GM13977 (cell line): Measurements from ENCODE around the gene IER5L.

ENCODE experiments used
- DNase-seq: peaks from one replicate; pipeline ENCODE4 v3.0.0; 2012; ENCODE audit warnings: low spot score
- in situ Hi-C: fragments of 300-500 bp; cut with MboI; formaldehyde crosslinking; loops from one replicate; pipeline ENCODE4 v1.12.0; 2022; ENCODE audit warnings: low sequenced_read_pairs, low pct_unique_long_range_greater_than_20kb, mixed read lengths, inconsistent platforms; ENCODE audit not compliant: unreplicated experiment
- TF ChIP-seq, protein P1 (sequence below): IDR thresholded peaks from 2 replicates; pipeline ENCODE4 v1.5.1; 2012; ENCODE audit warnings: mild to moderate bottlenecking, control low read depth; ENCODE audit not compliant: insufficient read depth; ENCODE audit errors: extremely low read depth, missing control alignments

IER5L gene

DNA sequence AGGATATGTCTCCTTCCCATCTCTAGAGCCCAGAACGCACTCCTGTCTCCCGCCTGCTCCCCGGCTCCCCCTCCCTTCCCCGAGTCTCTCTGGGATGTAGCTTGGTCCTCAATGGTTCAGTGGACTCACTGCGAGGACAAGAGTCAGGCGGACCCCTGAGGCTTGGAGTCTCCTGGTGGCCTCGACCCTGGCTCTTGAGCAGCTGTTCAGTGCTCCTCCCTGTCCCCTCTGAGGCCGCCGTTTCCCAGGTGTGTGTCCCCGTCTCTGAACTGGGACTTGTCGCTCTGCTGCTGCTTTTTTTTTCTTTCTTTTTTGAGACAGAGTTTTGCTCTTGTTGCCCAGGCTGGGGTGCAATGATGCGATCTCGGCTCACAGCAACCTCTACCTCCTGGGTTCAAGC is 44.8 kb upstream of the IER5L start:
- DNase-seq, result no peak
- TF ChIP-seq, protein P1, sequence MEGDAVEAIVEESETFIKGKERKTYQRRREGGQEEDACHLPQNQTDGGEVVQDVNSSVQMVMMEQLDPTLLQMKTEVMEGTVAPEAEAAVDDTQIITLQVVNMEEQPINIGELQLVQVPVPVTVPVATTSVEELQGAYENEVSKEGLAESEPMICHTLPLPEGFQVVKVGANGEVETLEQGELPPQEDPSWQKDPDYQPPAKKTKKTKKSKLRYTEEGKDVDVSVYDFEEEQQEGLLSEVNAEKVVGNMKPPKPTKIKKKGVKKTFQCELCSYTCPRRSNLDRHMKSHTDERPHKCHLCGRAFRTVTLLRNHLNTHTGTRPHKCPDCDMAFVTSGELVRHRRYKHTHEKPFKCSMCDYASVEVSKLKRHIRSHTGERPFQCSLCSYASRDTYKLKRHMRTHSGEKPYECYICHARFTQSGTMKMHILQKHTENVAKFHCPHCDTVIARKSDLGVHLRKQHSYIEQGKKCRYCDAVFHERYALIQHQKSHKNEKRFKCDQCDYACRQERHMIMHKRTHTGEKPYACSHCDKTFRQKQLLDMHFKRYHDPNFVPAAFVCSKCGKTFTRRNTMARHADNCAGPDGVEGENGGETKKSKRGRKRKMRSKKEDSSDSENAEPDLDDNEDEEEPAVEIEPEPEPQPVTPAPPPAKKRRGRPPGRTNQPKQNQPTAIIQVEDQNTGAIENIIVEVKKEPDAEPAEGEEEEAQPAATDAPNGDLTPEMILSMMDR, result no peak

DNA sequence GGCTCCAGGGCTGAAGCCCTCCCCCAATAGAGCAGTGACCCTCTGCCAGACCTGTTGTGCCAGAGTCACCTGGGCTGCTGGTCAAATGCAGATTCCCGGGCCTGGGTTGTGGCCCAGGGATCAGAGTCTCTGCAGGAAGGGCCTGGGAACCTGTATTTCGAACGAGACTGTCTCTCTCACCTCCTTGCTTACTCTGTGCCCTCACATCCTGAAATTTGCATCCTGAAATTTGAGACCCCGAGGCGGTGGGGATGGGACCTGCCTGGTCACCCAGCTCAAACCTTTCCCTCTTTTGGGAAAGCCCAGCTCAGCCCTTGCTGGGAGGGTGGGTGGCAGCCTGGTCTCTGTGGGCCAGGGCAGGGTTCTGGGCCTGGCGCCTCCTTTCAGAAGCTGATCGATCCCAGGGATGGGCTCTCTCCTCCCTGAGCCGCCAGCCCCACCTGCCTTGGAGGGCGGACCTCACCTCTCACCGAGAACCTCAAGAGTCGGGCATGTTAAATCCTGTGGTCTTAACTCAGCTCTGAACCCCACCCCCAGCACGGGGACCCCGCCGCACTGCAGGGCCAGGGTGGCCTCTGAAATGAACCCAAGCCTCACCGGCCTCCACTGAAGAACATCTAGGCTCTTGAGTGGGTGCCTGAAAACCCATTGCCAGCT is 44.0 kb upstream of the IER5L start:
- in situ Hi-C loops, result no loop called here
- TF ChIP-seq, protein P1, result no peak
- no peak for DNase-seq

More for the DNA sequence above, 44.8 kb upstream of the IER5L start:
- in situ Hi-C loops, result no loop called here

DNA sequence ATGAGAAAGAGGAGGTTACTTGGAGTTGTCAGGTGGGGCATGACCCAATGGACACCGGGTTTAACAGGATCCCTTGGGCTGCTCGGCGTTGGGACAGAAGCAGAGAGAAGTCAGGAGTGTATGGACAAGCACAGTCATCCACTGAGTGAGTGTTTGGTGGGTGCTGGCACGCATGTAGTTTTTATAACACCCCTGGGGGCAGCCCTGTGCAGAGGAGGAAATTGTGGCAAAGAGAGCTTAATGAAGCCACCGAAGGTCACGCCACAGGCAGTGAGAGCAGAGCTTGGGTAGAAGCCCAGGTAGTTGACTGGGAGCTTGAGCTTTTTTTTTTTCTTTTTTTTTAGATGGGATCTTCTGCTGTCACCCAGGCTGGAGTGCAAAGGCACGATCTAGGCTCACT is 43.2 kb upstream of the IER5L start:
- TF ChIP-seq, protein P1, result no peak
- in situ Hi-C loops, result no loop called here
- DNase-seq, result peak; percentile 48

DNA sequence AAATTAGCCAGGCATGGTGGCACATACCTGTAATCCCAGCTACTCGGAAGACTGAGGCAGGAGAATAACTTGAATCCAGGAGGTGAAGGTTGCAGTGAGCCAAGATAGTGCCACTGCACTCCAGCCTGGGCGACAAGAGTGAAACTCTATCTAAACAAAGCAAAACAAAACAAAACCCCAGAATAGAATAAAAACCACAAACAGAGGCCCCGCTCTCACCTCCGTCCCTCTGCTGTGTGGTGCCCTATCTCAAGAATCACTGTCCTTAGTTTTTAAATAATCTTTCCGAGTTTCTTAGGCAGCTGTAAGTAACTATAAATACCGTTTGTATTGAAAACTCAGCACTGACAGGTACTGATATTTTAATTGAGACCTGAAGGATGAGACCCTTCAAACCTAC is 42.7 kb upstream of the IER5L start:
- TF ChIP-seq, protein P1, result no peak
- no peak for DNase-seq
- in situ Hi-C loops, result no loop called here

DNA sequence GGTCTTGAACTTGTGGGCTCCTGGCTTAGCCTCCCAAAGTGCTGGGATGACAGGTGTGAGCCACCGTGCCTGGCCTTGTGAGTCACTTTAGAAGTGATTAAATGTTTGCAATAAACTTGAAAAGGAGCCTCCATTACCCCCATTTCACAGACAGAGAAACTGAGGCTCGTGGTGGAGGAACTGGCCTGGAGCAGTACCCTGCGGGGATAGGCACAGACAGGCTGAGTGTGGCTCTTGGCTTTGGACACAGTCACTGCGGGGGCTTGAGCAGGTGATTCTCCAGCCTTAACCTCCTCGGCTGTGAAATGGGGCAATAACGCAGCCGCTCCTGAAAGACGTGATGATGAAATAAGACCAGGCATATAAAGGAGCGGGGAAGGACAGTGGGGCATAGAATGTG is 40.9 kb upstream of the IER5L start:
- no peak for DNase-seq
- in situ Hi-C loops, result no loop called here
- TF ChIP-seq, protein P1, result no peak

DNA sequence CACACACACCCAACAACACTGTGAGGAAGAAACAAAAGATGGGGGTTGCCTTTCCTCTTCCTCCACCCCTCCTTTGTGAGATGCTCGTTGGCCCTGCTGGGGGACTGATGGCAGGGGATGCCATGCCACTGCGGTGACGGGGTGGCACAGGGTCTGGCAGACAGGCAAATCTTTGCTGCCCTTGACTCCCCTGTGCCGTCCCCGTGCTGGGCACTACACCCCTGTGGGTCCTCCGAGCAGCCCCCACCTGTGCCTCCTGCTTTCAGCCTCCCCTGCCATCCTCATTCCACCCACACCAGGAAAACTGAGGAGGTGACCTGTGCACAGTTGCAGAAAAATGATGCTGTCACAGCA is 40.2 kb upstream of the IER5L start:
- TF ChIP-seq, protein P1, result no peak
- DNase-seq, result no peak
- in situ Hi-C loops, result no loop called here
